ENCODE measurements around the gene TSR2.
A peak's percentile ranks its signal among the peaks of the same experiment; 100 is the strongest.

Gene TSR2

GRCh38 chrX:54439960-54440871 lies at the start of gene TSR2:
TSR2 (plus strand) TSS chrX:54440404; CDS start chrX:54440422, 18 bp downstream.
- DNase-seq (ENCODE audit: low spot score): peak; percentile 69

- DNase-seq (ENCODE audit: low spot score): no peak
Measured at GRCh38 chrX:54397113-54397512, 43.1 kb upstream of the TSR2 start.

GRCh38 chrX:54407266-54407665 lies 32.9 kb upstream of the TSR2 start:
- DNase-seq (ENCODE audit: low spot score): no peak

- no peak for DNase-seq (ENCODE audit: low spot score)
Measured at GRCh38 chrX:54411732-54412131, 28.5 kb upstream of the TSR2 start.

- no peak for DNase-seq (ENCODE audit: low spot score)
Measured at GRCh38 chrX:54413753-54414152, 26.5 kb upstream of the TSR2 start.

GRCh38 chrX:54415534-54416350 lies 24.5 kb upstream of the TSR2 start:
- DNase-seq (ENCODE audit: low spot score): no peak

- DNase-seq (ENCODE audit: low spot score): no peak
Measured at GRCh38 chrX:54416965-54417364, 23.2 kb upstream of the TSR2 start.

- DNase-seq (ENCODE audit: low spot score): no peak
Measured at GRCh38 chrX:54419559-54420302, 20.5 kb upstream of the TSR2 start.

- no peak for DNase-seq (ENCODE audit: low spot score)
Measured at GRCh38 chrX:54422168-54422567, 18.0 kb upstream of the TSR2 start.

GRCh38 chrX:54423161-54423888 lies 16.9 kb upstream of the TSR2 start:
- peak; percentile 6 for DNase-seq (ENCODE audit: low spot score)

GRCh38 chrX:54427837-54428424 lies 12.3 kb upstream of the TSR2 start:
- no peak for DNase-seq (ENCODE audit: low spot score)

- no peak for DNase-seq (ENCODE audit: low spot score)
Measured at GRCh38 chrX:54430519-54430918, 9.7 kb upstream of the TSR2 start.

- no peak for DNase-seq (ENCODE audit: low spot score)
Measured at GRCh38 chrX:54435121-54435520, 5.1 kb upstream of the TSR2 start.

- DNase-seq (ENCODE audit: low spot score): no peak
Measured at GRCh38 chrX:54442790-54443189, 2.6 kb downstream of the TSR2 start.

- no peak for DNase-seq (ENCODE audit: low spot score)
Measured at GRCh38 chrX:54444752-54445151, 4.5 kb downstream of the TSR2 start.

- DNase-seq (ENCODE audit: low spot score): no peak
Measured at GRCh38 chrX:54446084-54446483, 5.9 kb downstream of the TSR2 start.

- DNase-seq (ENCODE audit: low spot score): no peak
Measured at GRCh38 chrX:54447461-54447860, 7.3 kb downstream of the TSR2 start.

GRCh38 chrX:54449929-54450328 lies 9.7 kb downstream of the TSR2 start:
- DNase-seq (ENCODE audit: low spot score): no peak

- no peak for DNase-seq (ENCODE audit: low spot score)
Measured at GRCh38 chrX:54452920-54453319, 12.7 kb downstream of the TSR2 start.

GRCh38 chrX:54470054-54470760 lies 30.0 kb downstream of the TSR2 start:
- no peak for DNase-seq (ENCODE audit: low spot score)

Measured in germinal center (tissue), 1 donor.